Cardiac fibroblast (primary cell): Measurements from ENCODE around the gene LDLRAD3.

Source experiments
- DNase-seq, 2 donors: peaks; one replicate each; pipeline versions ENCODE4 v3.0.0 to v3.0.0-alpha.2; 2010; ENCODE audit warnings: low read depth in 2 of 2
- H3K4me3 ChIP-seq, 2 donors: replicated peaks in 1 of 2; 1 replicate in 1 of 2; 2 replicates in 1 of 2; pipeline ENCODE4 v1.5.1; 2011; ENCODE audit warnings: low read depth in 2 of 2, low read length in 2 of 2, mild to moderate bottlenecking in 2 of 2, moderate library complexity in 1 of 2
- TF ChIP-seq, protein P1 (sequence below): IDR thresholded peaks from one replicate; pipeline ENCODE4 v1.5.1; 2011; ENCODE audit warnings: low read depth, mild to moderate bottlenecking, low read length, inconsistent platforms

Gene LDLRAD3

DNA sequence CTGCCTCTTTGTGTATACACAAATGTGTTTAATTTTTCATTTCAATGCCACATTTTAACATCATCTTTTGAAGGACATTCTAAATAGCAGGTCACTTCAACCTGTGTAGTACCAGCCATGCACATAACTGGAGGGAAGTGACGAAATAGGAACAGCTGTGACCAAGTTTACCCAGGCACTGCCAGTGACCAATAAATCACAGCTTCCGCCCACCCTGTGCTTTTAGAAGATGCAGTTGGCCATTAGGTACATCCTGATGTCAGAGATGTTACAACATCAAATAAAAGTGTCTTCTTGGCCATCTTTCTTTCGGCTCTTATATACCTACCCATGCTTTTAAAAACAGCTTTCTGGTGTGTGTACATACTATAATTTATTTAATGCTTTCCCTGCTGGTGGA is 7.8 kb downstream of the LDLRAD3 start:
- H3K4me3 ChIP-seq, result no peak overlapping the region
- DNase-seq, result no peak
- TF ChIP-seq, protein P1, sequence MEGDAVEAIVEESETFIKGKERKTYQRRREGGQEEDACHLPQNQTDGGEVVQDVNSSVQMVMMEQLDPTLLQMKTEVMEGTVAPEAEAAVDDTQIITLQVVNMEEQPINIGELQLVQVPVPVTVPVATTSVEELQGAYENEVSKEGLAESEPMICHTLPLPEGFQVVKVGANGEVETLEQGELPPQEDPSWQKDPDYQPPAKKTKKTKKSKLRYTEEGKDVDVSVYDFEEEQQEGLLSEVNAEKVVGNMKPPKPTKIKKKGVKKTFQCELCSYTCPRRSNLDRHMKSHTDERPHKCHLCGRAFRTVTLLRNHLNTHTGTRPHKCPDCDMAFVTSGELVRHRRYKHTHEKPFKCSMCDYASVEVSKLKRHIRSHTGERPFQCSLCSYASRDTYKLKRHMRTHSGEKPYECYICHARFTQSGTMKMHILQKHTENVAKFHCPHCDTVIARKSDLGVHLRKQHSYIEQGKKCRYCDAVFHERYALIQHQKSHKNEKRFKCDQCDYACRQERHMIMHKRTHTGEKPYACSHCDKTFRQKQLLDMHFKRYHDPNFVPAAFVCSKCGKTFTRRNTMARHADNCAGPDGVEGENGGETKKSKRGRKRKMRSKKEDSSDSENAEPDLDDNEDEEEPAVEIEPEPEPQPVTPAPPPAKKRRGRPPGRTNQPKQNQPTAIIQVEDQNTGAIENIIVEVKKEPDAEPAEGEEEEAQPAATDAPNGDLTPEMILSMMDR, result no peak

DNA sequence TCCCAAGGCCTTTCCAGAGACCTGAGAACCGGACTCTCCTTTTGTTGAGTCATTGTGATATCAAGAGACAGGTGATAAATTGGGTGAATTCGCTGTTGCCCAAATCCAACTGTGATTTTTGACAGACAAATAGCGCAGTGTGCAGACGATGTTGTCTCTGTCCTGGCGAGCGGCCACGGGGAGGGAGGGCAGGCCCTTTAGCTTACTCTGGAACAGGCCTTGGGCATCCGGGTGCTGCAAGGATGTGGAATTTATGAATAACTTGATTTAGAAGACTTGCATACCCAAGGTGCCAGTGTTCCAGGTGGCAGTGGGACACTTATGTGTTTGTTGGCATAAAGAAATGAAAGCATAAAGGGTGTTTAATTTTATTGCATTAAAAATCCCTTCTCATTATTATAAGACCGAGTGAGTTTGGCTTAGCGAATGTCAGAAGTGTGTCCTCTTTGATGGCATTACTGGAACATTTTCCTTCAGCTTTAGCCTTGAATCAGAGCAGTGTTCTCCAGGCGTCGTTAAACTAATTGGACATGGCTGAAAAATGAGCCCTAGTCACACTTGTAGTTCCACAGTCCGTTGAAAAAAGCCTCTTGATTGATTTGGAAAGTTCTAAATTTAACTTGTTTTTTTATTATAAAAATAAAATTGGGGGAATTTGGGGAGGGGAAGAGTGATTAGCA is 9.4 kb downstream of the LDLRAD3 start:
- TF ChIP-seq, protein P1, result no peak
- no peak overlapping the region for H3K4me3 ChIP-seq
- DNase-seq, result peak in 1 of 2 donors; percentile 26

DNA sequence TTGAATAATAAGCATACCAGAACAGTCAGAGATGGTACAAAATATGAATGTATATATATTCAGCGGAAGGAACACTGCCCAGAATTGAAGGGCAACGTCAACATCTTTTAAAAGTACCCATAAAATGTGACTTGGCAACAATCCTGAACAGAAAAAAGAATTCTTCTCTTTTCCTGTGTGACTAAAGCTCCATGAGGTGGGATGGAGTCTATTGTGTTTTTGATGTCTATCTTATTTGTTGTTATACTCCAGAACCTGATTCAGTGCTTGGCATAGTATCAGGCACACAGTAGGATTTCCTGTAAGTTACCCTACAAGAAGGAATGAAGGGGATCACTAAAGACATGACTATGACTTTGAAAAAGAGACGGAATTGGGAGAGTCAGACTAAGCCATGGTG is 10.3 kb downstream of the LDLRAD3 start:
- no peak overlapping the region for H3K4me3 ChIP-seq
- TF ChIP-seq, protein P1, result no peak
- DNase-seq, result peak; percentile 17 to 68

DNA sequence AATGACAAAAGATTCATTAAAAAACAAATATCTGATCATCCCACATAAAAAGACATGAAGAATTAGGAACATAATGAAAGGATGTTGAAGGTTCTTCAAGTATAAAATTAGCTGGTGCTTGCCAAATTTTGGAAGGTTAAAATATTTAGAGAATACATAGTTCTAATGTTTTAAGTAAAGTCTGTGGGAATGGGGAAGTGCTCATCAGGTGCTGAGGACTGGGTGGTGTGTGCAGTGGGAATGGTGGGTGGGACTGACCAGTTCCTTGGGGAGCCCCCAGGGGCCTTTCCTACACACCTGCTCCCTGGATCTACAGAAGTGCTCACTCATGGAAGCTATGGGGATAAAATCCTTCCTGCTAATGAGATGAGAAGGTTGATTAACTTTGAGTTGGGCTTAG is 11.8 kb downstream of the LDLRAD3 start:
- TF ChIP-seq, protein P1, result no peak
- no peak overlapping the region for H3K4me3 ChIP-seq
- DNase-seq, result no peak

DNA sequence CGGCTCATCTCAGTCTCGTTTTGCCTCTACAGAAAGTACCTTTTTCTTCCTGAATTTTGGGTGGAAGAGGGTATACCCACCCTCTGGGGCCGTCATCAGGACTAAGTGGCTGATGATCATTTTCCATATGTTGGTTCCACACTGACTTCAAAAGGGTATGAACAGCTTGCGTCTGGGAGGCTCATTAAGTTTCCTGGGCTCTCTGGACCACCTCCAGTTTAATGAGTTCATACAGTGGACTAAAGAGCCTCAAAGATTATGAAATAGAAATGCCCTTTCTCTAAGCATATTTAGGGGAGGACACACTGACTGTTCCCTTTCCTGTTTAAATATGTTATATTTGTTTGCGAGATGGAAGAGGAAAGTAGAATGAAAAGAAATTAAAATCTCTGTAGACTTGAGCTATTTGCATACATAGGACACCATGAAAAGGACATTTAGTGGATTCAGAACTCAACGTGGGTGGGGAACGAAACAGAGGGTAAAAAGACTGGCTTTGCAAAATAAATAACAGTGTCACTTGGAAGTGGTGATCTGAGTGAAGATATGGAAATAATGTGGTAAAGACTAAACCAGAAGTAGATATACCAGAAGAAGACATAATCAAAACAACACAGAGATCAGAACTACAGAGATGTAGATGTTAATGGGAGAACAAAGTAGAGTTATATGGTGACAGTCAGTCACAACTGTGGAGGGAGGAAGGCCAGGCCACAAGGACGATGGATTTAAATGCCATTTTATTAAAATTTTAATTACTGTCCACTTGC is 18.7 kb downstream of the LDLRAD3 start:
- peak; percentile 43 to 84 for DNase-seq
- no peak overlapping the region for H3K4me3 ChIP-seq
- TF ChIP-seq, protein P1, result no peak

DNA sequence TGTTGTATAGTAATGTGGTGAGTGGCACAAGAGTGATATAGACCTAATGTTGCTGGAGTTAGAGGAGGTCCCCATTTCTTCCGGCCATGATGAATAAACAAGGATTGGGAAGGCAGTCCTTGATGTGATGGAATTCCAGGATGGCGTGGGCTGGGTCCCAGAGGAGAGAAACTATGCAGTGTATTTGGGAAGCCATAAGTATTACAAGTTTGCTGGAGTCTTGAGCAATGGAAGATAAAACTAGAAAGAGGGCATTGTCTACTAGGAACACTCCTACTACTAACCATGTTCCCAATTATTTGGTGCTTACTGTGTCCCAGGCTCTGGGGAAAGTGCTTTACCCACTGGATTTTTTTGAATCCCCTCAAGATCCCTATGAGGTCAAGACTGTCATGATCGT is 20.0 kb downstream of the LDLRAD3 start:
- no peak overlapping the region for H3K4me3 ChIP-seq
- DNase-seq, result peak; percentile 77 to 97
- TF ChIP-seq, protein P1, result no peak
